Activated CD8-positive, alpha-beta memory T cell treated with anti-CD3 and anti-CD28 coated beads for 48 hours (primary cell): ENCODE measurements around the gene DOCK3.

Experiments
- DNase-seq, 3 experiments: peaks; one replicate each; pipeline ENCODE4 v3.0.0-alpha.2; 2020; ENCODE audit warnings: low read depth in 2 of 3, low spot score in 2 of 3

Gene DOCK3, protein sequence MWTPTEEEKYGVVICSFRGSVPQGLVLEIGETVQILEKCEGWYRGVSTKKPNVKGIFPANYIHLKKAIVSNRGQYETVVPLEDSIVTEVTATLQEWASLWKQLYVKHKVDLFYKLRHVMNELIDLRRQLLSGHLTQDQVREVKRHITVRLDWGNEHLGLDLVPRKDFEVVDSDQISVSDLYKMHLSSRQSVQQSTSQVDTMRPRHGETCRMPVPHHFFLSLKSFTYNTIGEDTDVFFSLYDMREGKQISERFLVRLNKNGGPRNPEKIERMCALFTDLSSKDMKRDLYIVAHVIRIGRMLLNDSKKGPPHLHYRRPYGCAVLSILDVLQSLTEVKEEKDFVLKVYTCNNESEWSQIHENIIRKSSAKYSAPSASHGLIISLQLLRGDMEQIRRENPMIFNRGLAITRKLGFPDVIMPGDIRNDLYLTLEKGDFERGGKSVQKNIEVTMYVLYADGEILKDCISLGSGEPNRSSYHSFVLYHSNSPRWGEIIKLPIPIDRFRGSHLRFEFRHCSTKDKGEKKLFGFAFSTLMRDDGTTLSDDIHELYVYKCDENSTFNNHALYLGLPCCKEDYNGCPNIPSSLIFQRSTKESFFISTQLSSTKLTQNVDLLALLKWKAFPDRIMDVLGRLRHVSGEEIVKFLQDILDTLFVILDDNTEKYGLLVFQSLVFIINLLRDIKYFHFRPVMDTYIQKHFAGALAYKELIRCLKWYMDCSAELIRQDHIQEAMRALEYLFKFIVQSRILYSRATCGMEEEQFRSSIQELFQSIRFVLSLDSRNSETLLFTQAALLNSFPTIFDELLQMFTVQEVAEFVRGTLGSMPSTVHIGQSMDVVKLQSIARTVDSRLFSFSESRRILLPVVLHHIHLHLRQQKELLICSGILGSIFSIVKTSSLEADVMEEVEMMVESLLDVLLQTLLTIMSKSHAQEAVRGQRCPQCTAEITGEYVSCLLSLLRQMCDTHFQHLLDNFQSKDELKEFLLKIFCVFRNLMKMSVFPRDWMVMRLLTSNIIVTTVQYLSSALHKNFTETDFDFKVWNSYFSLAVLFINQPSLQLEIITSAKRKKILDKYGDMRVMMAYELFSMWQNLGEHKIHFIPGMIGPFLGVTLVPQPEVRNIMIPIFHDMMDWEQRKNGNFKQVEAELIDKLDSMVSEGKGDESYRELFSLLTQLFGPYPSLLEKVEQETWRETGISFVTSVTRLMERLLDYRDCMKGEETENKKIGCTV (N-terminal part only)

DNA sequence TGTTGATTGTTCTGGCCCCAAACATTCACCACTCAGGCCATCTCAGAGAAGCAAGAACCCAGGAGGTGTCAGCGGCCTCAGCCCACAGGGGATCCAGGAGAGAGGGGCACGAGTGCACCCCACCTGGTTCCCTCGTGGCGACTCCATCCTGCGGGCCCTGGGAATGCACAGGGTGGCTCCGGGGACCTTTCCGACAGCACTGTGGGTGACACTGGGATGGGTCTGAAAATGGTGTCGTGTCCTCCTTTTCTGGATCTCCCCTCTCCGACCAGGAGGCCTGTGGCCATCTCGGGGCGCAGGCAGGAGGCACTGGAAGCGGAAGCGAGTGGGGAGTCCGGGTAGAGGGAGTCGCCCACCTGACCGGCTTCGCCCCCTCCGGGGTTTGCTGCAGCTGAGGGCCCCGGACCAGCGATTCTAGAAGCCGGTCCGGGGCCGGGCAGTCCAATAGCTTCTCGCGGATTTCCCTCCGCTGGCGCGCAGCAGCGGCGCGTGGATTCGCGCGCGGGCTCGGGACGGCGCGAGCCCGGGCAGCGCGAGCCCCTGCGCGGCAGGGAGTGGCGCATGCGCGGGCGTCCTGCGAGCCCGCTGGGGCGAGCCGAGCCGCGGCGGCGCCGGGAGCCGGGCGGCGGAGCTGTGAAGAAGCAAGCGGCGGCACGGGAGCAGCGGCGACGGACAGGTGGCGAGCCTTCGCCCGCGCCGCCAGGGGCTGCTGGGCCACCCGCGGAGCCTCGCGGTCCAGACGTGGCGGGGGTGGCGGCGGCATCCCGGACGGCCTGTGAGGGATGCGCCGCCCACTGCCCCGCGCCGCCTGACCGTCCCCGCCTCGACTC, at the start of gene DOCK3:
TSS of gene DOCK3 (plus strand) at position 579 of the 830 bp plus-strand sequence. CDS start 337 bp downstream, outside the sequence.
- peak in 2 of 3 experiments; percentile 20 to 30 for DNase-seq

DNA sequence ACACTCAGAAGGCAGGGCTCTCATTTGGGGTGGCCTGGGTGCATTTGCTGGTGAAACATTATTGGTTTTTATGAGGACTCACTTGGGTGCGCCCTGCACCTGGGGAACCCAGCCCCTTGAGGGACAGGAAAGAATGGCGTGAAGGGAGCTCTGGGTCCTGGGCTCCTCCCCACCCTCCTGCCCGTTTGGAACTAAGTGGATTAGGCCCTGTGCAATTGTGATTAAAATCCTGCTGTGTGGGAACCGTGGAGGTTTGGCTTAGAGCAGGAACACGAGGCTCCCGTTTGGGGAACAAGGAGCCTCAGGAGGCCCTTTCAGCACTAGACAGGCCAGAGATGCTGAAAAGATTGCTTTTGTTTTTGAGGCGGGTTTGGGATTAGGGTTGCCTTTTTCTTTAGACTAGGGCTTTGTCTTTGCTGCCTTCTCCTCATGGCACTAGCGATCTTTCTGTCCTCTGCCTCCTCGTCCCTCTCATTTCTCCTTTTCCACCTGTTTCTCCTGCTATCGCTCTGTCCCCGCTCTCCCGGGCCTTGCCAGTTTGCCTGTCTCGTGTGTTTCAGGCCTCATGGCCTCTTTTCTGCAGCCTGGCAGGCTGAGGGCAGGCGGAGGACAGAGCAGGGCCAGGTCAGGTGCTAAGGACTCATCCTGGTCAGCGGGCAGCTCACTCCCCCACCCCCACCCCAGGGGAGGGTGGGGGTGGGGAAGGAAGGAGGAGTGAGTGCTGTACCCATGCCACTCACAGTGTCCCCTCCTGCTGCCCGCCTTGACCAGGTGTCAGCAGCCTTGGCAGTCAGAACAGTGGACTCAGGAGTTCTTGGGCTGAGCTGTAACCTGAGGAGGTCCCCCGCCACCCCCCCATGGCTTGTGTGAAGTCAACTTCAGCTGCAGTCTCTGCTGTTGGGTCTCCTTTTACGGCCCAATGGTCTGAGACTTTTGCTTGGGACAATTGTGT, 49.2 kb upstream of the DOCK3 start:
- DNase-seq: no peak

- no peak for DNase-seq
Measured at GRCh38 chr3:50626401-50626800, 48.3 kb upstream of the DOCK3 start.

DNA sequence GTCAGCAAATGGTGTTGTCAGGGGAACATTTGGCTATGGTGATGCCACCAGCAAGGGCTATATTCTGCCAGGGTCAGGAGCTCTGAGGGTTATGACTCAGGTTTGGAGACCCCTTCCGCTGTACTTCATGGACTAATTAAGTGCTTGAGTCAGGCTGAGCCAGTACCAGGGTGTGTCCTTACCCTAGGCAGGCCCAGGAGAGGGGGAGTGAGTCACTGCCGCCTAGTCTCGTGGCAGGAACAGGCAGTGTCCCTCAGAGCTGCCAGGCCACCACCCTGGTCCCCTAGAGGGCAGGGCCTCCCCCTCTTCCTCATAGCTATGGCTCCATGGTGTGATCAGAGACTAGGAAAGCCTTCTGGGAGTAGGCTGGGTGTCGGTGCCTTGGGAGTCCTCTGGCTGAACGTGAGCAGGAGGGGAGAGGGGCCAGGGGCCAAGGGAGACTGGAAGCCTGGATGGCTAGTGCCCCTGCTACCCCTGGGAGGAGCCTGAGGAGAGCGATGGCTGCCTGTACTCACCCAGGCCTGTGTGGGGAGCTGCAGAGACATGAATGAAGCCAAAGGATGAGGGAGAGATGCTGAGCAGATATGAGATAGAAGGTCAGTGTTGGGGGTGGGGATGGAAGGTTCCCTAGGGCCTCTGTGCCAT, 47.2 kb upstream of the DOCK3 start:
- no peak for DNase-seq

DNA sequence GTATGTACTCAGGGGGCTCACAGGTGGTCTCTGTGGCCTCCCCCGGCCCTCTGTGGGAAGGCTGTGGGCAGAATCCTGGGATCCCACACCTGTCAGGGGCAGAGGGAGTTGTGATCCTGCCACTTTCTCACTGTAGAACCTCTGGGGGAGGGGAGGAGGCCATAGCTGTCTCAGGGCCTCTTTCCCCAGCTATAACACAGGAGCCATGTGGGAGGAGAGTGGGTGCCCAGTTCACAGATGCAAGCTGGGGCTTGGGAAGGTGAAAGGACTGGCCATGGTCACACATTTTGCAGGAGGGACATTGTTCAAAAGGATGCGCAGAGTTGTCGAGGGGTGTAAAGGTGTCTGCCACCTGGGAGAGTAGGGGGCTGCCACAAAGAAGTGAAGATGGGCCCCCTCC, 46.1 kb upstream of the DOCK3 start:
- no peak for DNase-seq

DNA sequence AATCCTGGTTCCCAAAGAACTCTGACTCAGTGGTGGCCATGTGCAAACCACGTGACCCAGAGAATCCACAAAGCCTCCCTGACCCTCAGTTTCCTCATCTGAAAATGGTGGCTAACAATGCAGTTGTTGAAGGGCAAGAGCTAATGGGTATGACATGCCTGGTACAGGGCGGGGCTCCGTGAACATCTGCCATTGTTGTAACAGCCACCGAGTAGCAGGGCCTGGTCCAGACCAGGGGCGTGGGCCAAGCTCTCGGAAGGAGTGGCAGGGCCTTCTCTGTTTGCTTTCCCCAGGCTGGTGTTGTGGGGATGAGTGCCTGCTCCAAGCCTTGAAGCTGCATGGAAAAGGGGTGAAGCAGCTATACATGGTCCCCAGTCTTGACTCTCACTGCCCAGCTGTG, 44.3 kb upstream of the DOCK3 start:
- DNase-seq: no peak

DNA sequence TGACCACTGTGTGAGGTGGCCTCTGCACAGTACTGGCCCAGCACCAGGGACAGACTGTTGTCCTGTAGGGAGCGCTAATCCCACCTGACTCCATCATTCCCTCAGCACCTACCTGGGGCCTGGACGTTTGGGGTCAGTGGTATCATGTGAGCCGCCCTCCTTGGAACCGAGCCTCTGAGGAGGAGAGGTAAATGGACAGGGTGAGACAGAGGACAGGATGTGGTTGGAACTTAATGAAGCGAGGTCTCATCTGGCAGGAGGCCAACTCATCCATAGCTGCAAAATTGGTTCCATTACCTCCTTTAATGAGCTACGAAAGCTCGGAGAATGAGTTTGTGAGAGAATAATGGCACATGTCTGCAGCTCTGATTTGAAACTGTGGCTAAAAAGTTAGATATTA, 43.9 kb upstream of the DOCK3 start:
- no peak for DNase-seq

GRCh38 chr3:50632450-50632849, 42.3 kb upstream of the DOCK3 start:
- DNase-seq: no peak

DNA sequence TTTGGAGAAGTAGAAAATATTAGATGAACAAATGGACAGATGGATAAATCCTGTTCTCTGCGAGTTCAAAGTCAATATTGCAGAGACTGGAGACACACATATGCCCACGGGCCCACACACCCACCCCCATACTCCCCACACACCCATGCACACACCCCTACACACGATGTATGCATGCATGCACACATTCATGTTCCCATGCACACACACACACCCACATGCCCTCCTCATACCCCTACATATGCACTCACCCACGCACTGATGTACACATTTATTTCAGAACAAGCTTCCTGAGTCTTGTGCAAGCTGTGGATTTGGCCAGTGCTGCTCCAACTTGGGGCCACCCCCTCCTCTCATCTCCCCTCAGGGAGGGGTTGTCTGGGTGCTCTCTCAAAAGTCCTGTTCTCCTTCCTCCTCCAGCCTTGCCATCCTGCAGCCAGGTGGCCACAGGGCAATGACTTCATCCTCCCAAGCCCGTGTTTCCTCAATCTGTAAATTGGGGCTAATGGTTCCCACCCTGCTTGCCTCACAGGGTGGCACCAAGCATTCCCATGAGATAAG, 41.4 kb upstream of the DOCK3 start:
- DNase-seq: no peak

DNA sequence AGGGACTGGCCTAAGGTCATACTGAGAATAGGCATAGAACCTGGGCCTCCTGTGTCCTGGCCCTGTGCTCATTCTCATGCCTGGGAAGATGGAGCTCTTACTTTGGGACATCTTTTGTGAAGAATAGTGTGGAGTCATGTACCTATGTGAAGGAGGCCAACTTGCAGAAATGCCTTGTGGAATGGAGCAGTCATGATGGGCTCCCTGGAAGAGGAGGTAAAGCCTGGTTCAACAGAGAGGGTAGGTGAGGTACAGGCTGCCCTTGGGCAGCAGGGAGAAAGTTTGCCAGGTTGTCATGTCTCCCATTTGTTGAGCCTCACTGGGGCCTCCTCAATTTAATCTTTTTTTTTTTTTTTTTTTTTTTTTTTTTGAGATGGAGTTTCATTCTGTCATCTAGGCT, 39.7 kb upstream of the DOCK3 start:
- DNase-seq: no peak

- DNase-seq: no peak
Measured at GRCh38 chr3:50637011-50637410, 37.7 kb upstream of the DOCK3 start.

- DNase-seq: no peak
Measured at GRCh38 chr3:50637945-50638344, 36.8 kb upstream of the DOCK3 start.

DNA sequence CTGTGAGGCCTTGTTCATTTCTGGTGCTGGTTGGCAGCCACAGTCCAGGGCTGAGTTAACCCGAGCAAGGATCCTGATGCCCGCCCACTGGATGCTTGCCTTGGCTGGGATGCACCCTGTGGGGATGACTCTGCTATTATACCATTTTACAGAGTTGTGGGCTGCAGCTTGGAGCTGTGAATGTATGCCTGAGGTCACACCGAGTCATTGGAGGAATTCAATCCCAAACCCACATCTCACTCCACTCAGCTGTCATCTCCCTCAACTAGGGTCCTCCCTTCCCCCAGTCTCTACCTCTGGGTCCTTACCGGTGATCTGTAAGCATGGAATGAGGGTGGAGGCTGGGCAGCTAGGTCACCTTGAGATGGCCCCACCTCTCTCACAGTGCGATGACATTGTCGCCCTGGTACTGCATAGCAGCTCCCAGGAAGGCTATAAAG, 35.7 kb upstream of the DOCK3 start:
- no peak for DNase-seq

- no peak for DNase-seq
Measured at GRCh38 chr3:50642382-50642781, 32.3 kb upstream of the DOCK3 start.

GRCh38 chr3:50644561-50644960, 30.2 kb upstream of the DOCK3 start:
- no peak for DNase-seq

- no peak for DNase-seq
Measured at GRCh38 chr3:50645378-50645777, 29.3 kb upstream of the DOCK3 start.

GRCh38 chr3:50648313-50648712, 26.4 kb upstream of the DOCK3 start:
- no peak for DNase-seq

GRCh38 chr3:50648944-50649343, 25.8 kb upstream of the DOCK3 start:
- DNase-seq: no peak
